Measurements from ENCODE around the gene FRMD5. TPM values are rescaled to one million over a fixed set of nuclear protein-coding genes. Genes with fewer than 3 reads are reported as not detected.
A peak's percentile ranks its signal among the peaks of the same experiment; 100 is the strongest.

FRMD5 gene
- total RNA-seq, 1 experiment from 2014 or later = 17.4 TPM

DNA sequence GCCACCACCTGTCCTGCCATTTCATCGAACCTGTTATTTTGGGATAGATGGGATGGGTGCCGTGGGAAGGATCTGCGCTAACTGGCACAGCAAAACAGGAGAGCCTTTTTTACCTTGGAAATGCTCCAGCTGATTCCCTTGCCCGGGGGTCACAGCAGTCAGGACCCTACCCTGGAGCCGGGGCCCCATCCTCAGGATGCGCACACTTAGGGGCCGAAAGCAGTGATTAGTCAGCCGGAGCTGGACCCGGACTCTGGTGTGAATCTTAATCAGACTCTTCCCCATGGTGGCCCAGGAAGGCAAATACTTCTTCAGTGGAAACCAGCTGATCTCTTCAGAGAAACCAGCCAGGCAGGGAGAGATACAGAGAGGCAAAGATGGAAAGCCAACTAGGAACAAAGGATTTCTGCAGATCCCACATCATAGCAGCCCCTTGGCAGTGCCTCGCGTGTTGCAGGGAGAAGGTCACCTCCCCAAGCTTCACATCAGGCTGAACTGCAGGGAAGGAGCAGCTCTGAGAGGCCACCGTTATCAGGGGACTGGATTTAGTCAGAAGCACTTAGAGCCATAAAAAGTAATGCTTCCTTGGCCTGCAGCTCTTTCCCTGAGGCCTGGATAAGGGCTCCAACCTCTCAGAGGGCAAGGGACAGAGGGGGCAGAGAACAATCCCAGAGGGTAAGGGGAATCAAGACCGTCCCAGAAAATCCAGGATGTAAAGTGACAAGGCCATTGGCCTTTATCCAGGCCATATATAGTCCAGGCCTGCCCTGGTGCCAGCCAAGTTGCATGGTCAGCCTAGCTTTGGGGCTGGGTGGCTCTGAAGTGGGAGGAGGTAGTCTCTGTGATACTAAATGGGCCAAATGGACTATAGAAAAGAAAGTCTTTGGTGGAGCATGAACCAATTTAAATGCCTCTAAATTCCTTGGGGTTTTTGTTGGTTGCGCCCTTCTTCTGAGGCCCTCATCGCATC lies 315.4 kb downstream of the FRMD5 start:
- peaks cover 40% of the 10 kb centered on the region for H3K4me1 ChIP-seq
- H3K4me3 ChIP-seq (ENCODE audit: low read depth, low read length) = no peak overlapping the region
- Mint-ChIP-seq H3K9me3 (ENCODE audit: unreplicated experiment) (no peaks in the 10 kb centered on the region), H3K4me3 (ENCODE audit: unreplicated experiment) (no peak overlapping the region), H3K36me3 (ENCODE audit: insufficient read depth, unreplicated experiment) (peaks cover 80% of the 10 kb centered on the region), H3K27me3 (ENCODE audit: insufficient read depth, unreplicated experiment) (no peaks in the 10 kb centered on the region), H3K4me1 (ENCODE audit: low read depth, unreplicated experiment) (peaks cover 20% of the 10 kb centered on the region), H3K27ac (ENCODE audit: unreplicated experiment) (no peak overlapping the region)
- ChIA-PET CTCF (interaction anchor here (0.7 kb wide), 1 partner anchor 849 kb away, joined by 6 read pairs; no protein-coding TSS in a partner anchor), POLR2A (no interaction called here)
- peak; percentile 10 to 62 for DNase-seq
- H3K27me3 ChIP-seq (replicated peaks; ENCODE audit: control insufficient read depth, insufficient read depth, low read length) = no peaks in the 10 kb centered on the region
- no peaks in the 10 kb centered on the region for H3K9me3 ChIP-seq
- BruUV-seq (replicated peaks) = no TSS peak
- intact Hi-C loops (cut with micrococcal nuclease; ENCODE audit: unreplicated experiment) = loop anchor here (10.0 kb wide), 1 partner anchor 625 kb away; no protein-coding TSS in a partner anchor
- TF ChIP-seq, protein P1, sequence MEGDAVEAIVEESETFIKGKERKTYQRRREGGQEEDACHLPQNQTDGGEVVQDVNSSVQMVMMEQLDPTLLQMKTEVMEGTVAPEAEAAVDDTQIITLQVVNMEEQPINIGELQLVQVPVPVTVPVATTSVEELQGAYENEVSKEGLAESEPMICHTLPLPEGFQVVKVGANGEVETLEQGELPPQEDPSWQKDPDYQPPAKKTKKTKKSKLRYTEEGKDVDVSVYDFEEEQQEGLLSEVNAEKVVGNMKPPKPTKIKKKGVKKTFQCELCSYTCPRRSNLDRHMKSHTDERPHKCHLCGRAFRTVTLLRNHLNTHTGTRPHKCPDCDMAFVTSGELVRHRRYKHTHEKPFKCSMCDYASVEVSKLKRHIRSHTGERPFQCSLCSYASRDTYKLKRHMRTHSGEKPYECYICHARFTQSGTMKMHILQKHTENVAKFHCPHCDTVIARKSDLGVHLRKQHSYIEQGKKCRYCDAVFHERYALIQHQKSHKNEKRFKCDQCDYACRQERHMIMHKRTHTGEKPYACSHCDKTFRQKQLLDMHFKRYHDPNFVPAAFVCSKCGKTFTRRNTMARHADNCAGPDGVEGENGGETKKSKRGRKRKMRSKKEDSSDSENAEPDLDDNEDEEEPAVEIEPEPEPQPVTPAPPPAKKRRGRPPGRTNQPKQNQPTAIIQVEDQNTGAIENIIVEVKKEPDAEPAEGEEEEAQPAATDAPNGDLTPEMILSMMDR (IDR thresholded peaks at IDR 0.05; ENCODE audit: insufficient read depth in 1 of 2, low read depth in 1 of 2, low read length in 1 of 2, severe bottlenecking in 1 of 2, unreplicated experiment in 1 of 2) = no peak
- no peaks in the 10 kb centered on the region for H3K36me3 ChIP-seq (ENCODE audit: control insufficient read depth, insufficient read depth, low read length)

- Histone ChIP-seq H3K27me3 (replicated peaks; ENCODE audit: control insufficient read depth, insufficient read depth, low read length) (no peaks in the 10 kb centered on the region), H3K36me3 (ENCODE audit: control insufficient read depth, insufficient read depth, low read length) (no peaks in the 10 kb centered on the region; the same call in none of the 2 replicates), H3K4me3 (ENCODE audit: low read depth, low read length) (no peak overlapping the region), H3K9me3 (no peaks in the 10 kb centered on the region), H3K4me1 (peaks cover 40% of the 10 kb centered on the region)
- ChIA-PET CTCF (interaction anchor here (0.5 kb wide), 1 partner anchor 222 kb away, joined by 3 read pairs; no protein-coding TSS in a partner anchor), POLR2A (no interaction called here)
- no TSS peak for BruUV-seq (replicated peaks)
- TF ChIP-seq, protein P1 (IDR thresholded peaks at IDR 0.05; ENCODE audit: insufficient read depth in 1 of 2, low read depth in 1 of 2, low read length in 1 of 2, severe bottlenecking in 1 of 2, unreplicated experiment in 1 of 2) = no peak
- no peaks in the 10 kb centered on the region for H3K9me3 Mint-ChIP-seq (ENCODE audit: unreplicated experiment)
- intact Hi-C loops (cut with micrococcal nuclease; ENCODE audit: unreplicated experiment) = loop anchor here (10.0 kb wide), 1 partner anchor 626 kb away; no protein-coding TSS in a partner anchor
- no peak for DNase-seq
- H3K4me3 Mint-ChIP-seq (ENCODE audit: unreplicated experiment) = no peak overlapping the region
- peaks cover 84% of the 10 kb centered on the region for H3K36me3 Mint-ChIP-seq (ENCODE audit: insufficient read depth, unreplicated experiment)
- H3K27ac Mint-ChIP-seq (ENCODE audit: unreplicated experiment) = peak overlapping the region; percentile 32
- peaks cover 20% of the 10 kb centered on the region for H3K4me1 Mint-ChIP-seq (ENCODE audit: low read depth, unreplicated experiment)
- no peaks in the 10 kb centered on the region for H3K27me3 Mint-ChIP-seq (ENCODE audit: insufficient read depth, unreplicated experiment)
Measured at GRCh38 chr15:43878446-43878845, 316.6 kb downstream of the FRMD5 start.

GRCh38 chr15:43877371-43877770 lies 317.7 kb downstream of the FRMD5 start:
- H3K36me3 ChIP-seq (ENCODE audit: control insufficient read depth, insufficient read depth, low read length) = no peaks in the 10 kb centered on the region; the same call in none of the 2 replicates
- H3K9me3 ChIP-seq = no peaks in the 10 kb centered on the region
- Mint-ChIP-seq H3K9me3 (ENCODE audit: unreplicated experiment) (no peaks in the 10 kb centered on the region), H3K27ac (ENCODE audit: unreplicated experiment) (peak overlapping the region; percentile 43), H3K4me3 (ENCODE audit: unreplicated experiment) (no peak overlapping the region), H3K4me1 (ENCODE audit: low read depth, unreplicated experiment) (peaks cover 20% of the 10 kb centered on the region), H3K27me3 (ENCODE audit: insufficient read depth, unreplicated experiment) (no peaks in the 10 kb centered on the region), H3K36me3 (ENCODE audit: insufficient read depth, unreplicated experiment) (peaks cover 83% of the 10 kb centered on the region)
- TF ChIP-seq, protein P1 (IDR thresholded peaks at IDR 0.05; ENCODE audit: insufficient read depth in 1 of 2, low read depth in 1 of 2, low read length in 1 of 2, severe bottlenecking in 1 of 2, unreplicated experiment in 1 of 2) = no peak
- no peak overlapping the region for H3K4me3 ChIP-seq (ENCODE audit: low read depth, low read length)
- H3K27me3 ChIP-seq (replicated peaks; ENCODE audit: control insufficient read depth, insufficient read depth, low read length) = no peaks in the 10 kb centered on the region
- peak; percentile 61 to 69 for DNase-seq
- ChIA-PET POLR2A (interaction anchor here (0.7 to 1.0 kb wide), 2 partner anchors 11 to 30 kb away, joined by 3 to 5 read pairs; no protein-coding TSS in a partner anchor), CTCF (interaction anchor here (1.5 kb wide), 1 partner anchor 26 kb away, joined by 5 read pairs; no protein-coding TSS in a partner anchor)
- H3K4me1 ChIP-seq = peaks cover 40% of the 10 kb centered on the region
- intact Hi-C loops (cut with micrococcal nuclease; ENCODE audit: unreplicated experiment) = loop anchor here (1.0 to 10.0 kb wide), 2 partner anchors 12 to 627 kb away; no protein-coding TSS in a partner anchor
- no TSS peak for BruUV-seq (replicated peaks)
